Nephron progenitor cell (in vitro differentiated cells): ENCODE measurements around the gene UBAC2.

Experiments
- DNase-seq: peaks from one replicate; pipeline ENCODE4 v3.0.0; 2021
- H3K27ac Mint-ChIP-seq: 2 replicates; pipeline ENCODE4 v1.8.0; 2021; ENCODE audit warnings: mild to moderate bottlenecking, moderate library complexity, mixed read lengths
- H3K27me3 Mint-ChIP-seq: 2 replicates; pipeline ENCODE4 v1.8.0; 2021; ENCODE audit warnings: mild to moderate bottlenecking, low read depth, mixed read lengths; ENCODE audit not compliant: poor library complexity
- H3K36me3 Mint-ChIP-seq: 2 replicates; pipeline ENCODE4 v1.8.0; 2021; ENCODE audit warnings: low read depth, mixed read lengths
- H3K4me1 Mint-ChIP-seq: 2 replicates; pipeline ENCODE4 v1.8.0; 2021; ENCODE audit warnings: mixed read lengths
- H3K4me3 Mint-ChIP-seq: 2 replicates; pipeline ENCODE4 v1.8.0; 2021; ENCODE audit warnings: mild to moderate bottlenecking, moderate library complexity, mixed read lengths
- H3K9me3 Mint-ChIP-seq: 2 replicates; pipeline ENCODE4 v1.8.0; 2021; ENCODE audit warnings: mild to moderate bottlenecking, moderate library complexity, mixed read lengths
- CTCF ChIP-seq: fragments of 200-600 bp; sonication (generic); IDR thresholded peaks from 2 replicates; pipeline ENCODE4 v1.5.0; 2021; ENCODE audit warnings: antibody characterized with exemption

Gene UBAC2

GRCh38 chr13:99346335-99347042 lies 145.8 kb downstream of the UBAC2 start:
- Mint-ChIP-seq H3K36me3 (peaks cover 73% of the 10 kb centered on the region), H3K4me1 (peaks cover 62% of the 10 kb centered on the region), H3K9me3 (no peaks in the 10 kb centered on the region), H3K27ac (peak overlapping the region; percentile 29), H3K27me3 (peaks cover 6% of the 10 kb centered on the region), H3K4me3 (no peak overlapping the region)
- no peak for DNase-seq
- TF ChIP-seq CTCF, result no peak

GRCh38 chr13:99347335-99347878 lies 146.8 kb downstream of the UBAC2 start:
- DNase-seq, result no peak
- H3K27ac Mint-ChIP-seq, result peak overlapping the region; percentile 16
- peaks cover 6% of the 10 kb centered on the region for H3K27me3 Mint-ChIP-seq
- TF ChIP-seq CTCF, result no peak
- H3K36me3 Mint-ChIP-seq, result peaks cover 65% of the 10 kb centered on the region
- H3K4me1 Mint-ChIP-seq, result peaks cover 71% of the 10 kb centered on the region
- H3K4me3 Mint-ChIP-seq, result no peak overlapping the region
- H3K9me3 Mint-ChIP-seq, result no peaks in the 10 kb centered on the region

- Mint-ChIP-seq H3K36me3 (peaks cover 67% of the 10 kb centered on the region), H3K4me3 (no peak overlapping the region), H3K27me3 (peaks cover 6% of the 10 kb centered on the region), H3K4me1 (peaks cover 75% of the 10 kb centered on the region), H3K9me3 (no peaks in the 10 kb centered on the region), H3K27ac (peak overlapping the region; percentile 16)
- no peak for DNase-seq
- no peak for TF ChIP-seq CTCF
These were observed 147.3 kb downstream of the UBAC2 start for GRCh38 chr13:99347911-99348451.

GRCh38 chr13:99350191-99350590 lies 149.5 kb downstream of the UBAC2 start:
- H3K4me1 Mint-ChIP-seq, result peaks cover 87% of the 10 kb centered on the region
- no peak for DNase-seq
- H3K36me3 Mint-ChIP-seq, result peaks cover 58% of the 10 kb centered on the region
- TF ChIP-seq CTCF, result no peak
- H3K27ac Mint-ChIP-seq, result peak overlapping the region; percentile 23
- H3K27me3 Mint-ChIP-seq, result peaks cover 6% of the 10 kb centered on the region
- H3K9me3 Mint-ChIP-seq, result no peaks in the 10 kb centered on the region
- H3K4me3 Mint-ChIP-seq, result no peak overlapping the region

GRCh38 chr13:99351772-99352171 lies 151.1 kb downstream of the UBAC2 start:
- no peak for TF ChIP-seq CTCF
- H3K4me1 Mint-ChIP-seq, result peaks cover 92% of the 10 kb centered on the region
- no peak for DNase-seq
- H3K36me3 Mint-ChIP-seq, result peaks cover 53% of the 10 kb centered on the region
- H3K27me3 Mint-ChIP-seq, result no peaks in the 10 kb centered on the region
- no peaks in the 10 kb centered on the region for H3K9me3 Mint-ChIP-seq
- H3K27ac Mint-ChIP-seq, result no peak overlapping the region
- no peak overlapping the region for H3K4me3 Mint-ChIP-seq
